ENCODE data around the gene TEX12.

Gene TEX12

GRCh38 chr11:112163875-112164685 lies 3.1 kb upstream of the TEX12 start, which contains the start of gene IL18:
Gene IL18, minus strand, starts transcription at chr11:112164094. Its CDS starts 9,041 bp downstream, at chr11:112155053.
- Histone ChIP-seq H3K4me1 (ENCODE audit: control insufficient read depth in 5 of 5, insufficient read depth in 5 of 5, low read length in 5 of 5) (peaks cover 0 to 23% (median 20%) of the 10 kb centered on the region in 5 donors), H3K9me3 (ENCODE audit: control insufficient read depth in 5 of 5, low read length in 5 of 5) (no peaks in the 10 kb centered on the region), H3K4me3 (ENCODE audit: low read depth in 1 of 5, low read length in 5 of 5) (peak within 1 kb of the TSS; percentile 8 to 53 (median 28)), H3K36me3 (ENCODE audit: control insufficient read depth in 5 of 5, insufficient read depth in 5 of 5, low read length in 5 of 5) (no peaks in the 10 kb centered on the region), H3K27me3 (ENCODE audit: control insufficient read depth in 5 of 5, insufficient read depth in 4 of 5, low read length in 5 of 5) (no peaks in the 10 kb centered on the region), H3K9ac (ENCODE audit: low read length in 5 of 5) (peak within 1 kb of the TSS in 1 of 5 donors; percentile 35), H3K27ac (ENCODE audit: low read depth, low read length) (no peak within 1 kb of the TSS)

DNA sequence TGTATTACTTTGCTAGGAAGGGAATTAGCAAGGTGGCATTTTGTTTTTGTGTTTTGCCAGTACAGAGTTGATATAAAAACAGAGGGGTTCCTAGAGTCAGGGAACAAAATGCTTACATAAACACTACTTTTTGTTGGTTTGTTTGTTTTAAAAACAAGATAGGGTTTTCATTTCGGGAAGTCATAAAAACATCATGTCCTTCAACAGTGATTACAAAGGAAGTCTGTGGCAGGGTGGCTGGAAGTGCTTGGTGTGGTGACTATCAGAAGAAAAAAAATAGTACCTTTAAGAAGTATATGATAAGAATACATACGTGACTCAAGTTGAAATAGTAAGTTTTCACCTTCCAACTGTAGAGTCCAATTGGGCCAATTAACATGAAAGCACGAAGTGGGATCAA lies 2.1 kb upstream of the TEX12 start:
- H3K36me3 ChIP-seq (ENCODE audit: control insufficient read depth in 5 of 5, insufficient read depth in 5 of 5, low read length in 5 of 5) = no peaks in the 10 kb centered on the region
- H3K9ac ChIP-seq (ENCODE audit: low read length in 5 of 5) = no peak overlapping the region
- no peak overlapping the region for H3K4me3 ChIP-seq (ENCODE audit: low read depth in 1 of 5, low read length in 5 of 5)
- H3K27me3 ChIP-seq (ENCODE audit: control insufficient read depth in 5 of 5, insufficient read depth in 4 of 5, low read length in 5 of 5) = no peaks in the 10 kb centered on the region
- H3K4me1 ChIP-seq (ENCODE audit: control insufficient read depth in 5 of 5, insufficient read depth in 5 of 5, low read length in 5 of 5) = peaks cover 0 to 23% (median 20%) of the 10 kb centered on the region in 5 donors
- no peaks in the 10 kb centered on the region for H3K9me3 ChIP-seq (ENCODE audit: control insufficient read depth in 5 of 5, low read length in 5 of 5)
- H3K27ac ChIP-seq (ENCODE audit: low read depth, low read length) = no peak overlapping the region

DNA sequence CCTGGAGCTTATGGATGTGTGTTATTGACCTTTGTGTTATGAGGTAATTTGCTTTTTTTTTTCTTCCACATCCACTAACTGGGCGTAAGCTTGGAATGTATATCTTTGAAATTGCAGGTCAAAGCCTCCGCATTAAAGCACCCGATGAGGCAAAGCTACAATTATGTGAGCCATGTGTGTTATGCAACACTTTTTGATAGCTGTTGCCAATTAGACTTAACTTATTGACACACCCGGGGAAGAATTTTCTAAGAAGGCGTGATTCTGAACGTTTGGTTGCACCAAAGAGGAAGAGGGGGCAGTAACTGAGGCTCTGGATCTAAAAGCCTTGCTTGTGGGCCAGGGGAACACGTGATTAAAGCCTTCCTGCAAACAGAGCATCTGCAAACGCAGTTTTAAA lies 610 bp upstream of the TEX12 start:
- H3K27ac ChIP-seq (ENCODE audit: low read depth, low read length) = no peak overlapping the region
- H3K4me3 ChIP-seq (ENCODE audit: low read depth in 1 of 5, low read length in 5 of 5) = peak overlapping the region in 2 of 5 donors; percentile 22 to 44
- peaks cover 0 to 14% (median 12%) of the 10 kb centered on the region in 5 donors for H3K4me1 ChIP-seq (ENCODE audit: control insufficient read depth in 5 of 5, insufficient read depth in 5 of 5, low read length in 5 of 5)
- no peaks in the 10 kb centered on the region for H3K9me3 ChIP-seq (ENCODE audit: control insufficient read depth in 5 of 5, low read length in 5 of 5)
- H3K36me3 ChIP-seq (ENCODE audit: control insufficient read depth in 5 of 5, insufficient read depth in 5 of 5, low read length in 5 of 5) = no peaks in the 10 kb centered on the region
- H3K9ac ChIP-seq (ENCODE audit: low read length in 5 of 5) = no peak overlapping the region
- no peaks in the 10 kb centered on the region for H3K27me3 ChIP-seq (ENCODE audit: control insufficient read depth in 5 of 5, insufficient read depth in 4 of 5, low read length in 5 of 5)

- Histone ChIP-seq H3K9me3 (ENCODE audit: control insufficient read depth in 5 of 5, low read length in 5 of 5) (no peaks in the 10 kb centered on the region), H3K4me3 (ENCODE audit: low read depth in 1 of 5, low read length in 5 of 5) (no peak overlapping the region), H3K27ac (ENCODE audit: low read depth, low read length) (no peak overlapping the region), H3K36me3 (ENCODE audit: control insufficient read depth in 5 of 5, insufficient read depth in 5 of 5, low read length in 5 of 5) (no peaks in the 10 kb centered on the region), H3K4me1 (ENCODE audit: control insufficient read depth in 5 of 5, insufficient read depth in 5 of 5, low read length in 5 of 5) (peaks cover 0 to 12% (median 6%) of the 10 kb centered on the region in 5 donors), H3K9ac (ENCODE audit: low read length in 5 of 5) (no peak overlapping the region), H3K27me3 (ENCODE audit: control insufficient read depth in 5 of 5, insufficient read depth in 4 of 5, low read length in 5 of 5) (no peaks in the 10 kb centered on the region)
Measured at GRCh38 chr11:112172362-112172994, 5.3 kb downstream of the TEX12 start.

- Histone ChIP-seq H3K4me3 (ENCODE audit: low read depth in 1 of 5, low read length in 5 of 5) (no peak overlapping the region), H3K27ac (ENCODE audit: low read depth, low read length) (no peak overlapping the region), H3K9ac (ENCODE audit: low read length in 5 of 5) (no peak overlapping the region), H3K4me1 (ENCODE audit: control insufficient read depth in 5 of 5, insufficient read depth in 5 of 5, low read length in 5 of 5) (peaks cover 0 to 12% (median 6%) of the 10 kb centered on the region in 5 donors), H3K27me3 (ENCODE audit: control insufficient read depth in 5 of 5, insufficient read depth in 4 of 5, low read length in 5 of 5) (no peaks in the 10 kb centered on the region), H3K36me3 (ENCODE audit: control insufficient read depth in 5 of 5, insufficient read depth in 5 of 5, low read length in 5 of 5) (no peaks in the 10 kb centered on the region), H3K9me3 (ENCODE audit: control insufficient read depth in 5 of 5, low read length in 5 of 5) (no peaks in the 10 kb centered on the region)
Measured at GRCh38 chr11:112173152-112173551, 6.0 kb downstream of the TEX12 start.

DNA sequence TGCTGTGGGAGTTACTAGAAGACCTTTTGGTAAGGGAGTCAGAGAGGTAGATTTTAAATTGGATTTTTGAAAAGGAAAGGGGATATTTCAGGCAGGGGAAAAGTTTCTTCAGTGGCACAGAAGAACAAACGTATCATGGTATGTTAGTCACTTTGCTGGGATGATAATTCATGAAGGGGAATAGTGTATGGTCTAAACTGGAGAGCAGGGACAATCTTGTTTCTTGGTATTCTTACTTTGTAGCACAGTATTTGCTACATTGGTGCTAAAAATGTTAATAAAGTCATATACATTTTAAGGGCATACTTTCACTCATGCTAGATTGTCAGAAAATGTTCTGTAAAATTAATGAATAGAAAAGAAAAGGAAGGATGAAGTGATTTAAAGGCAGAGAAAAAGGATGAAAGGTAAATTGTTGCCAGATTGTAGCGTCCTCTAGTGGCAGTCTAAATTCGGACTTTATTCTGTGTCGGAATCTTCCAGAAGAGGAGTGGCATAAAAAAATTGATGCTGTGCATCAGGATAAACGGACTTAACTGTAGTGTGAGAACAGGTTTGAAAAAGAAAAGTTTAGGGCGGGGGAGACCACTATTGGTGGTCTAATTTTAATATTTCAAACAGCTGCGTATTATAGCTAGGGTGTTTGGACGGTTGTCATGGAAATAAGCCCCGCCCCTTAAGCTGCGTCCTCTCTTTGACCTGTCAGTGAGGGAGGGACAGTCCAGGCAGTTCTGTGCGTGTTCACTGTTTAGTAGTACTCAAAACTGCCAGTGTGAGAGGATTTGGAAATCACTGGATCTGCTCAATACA lies 7.8 kb downstream of the TEX12 start, which contains the start of gene BCO2:
Gene BCO2, plus strand, starts transcription at position 724 of the 810 bp plus-strand sequence. CDS start 90 bp downstream, outside the sequence.
- peaks cover 0 to 12% (median 6%) of the 10 kb centered on the region in 5 donors for H3K4me1 ChIP-seq (ENCODE audit: control insufficient read depth in 5 of 5, insufficient read depth in 5 of 5, low read length in 5 of 5)
- H3K4me3 ChIP-seq (ENCODE audit: low read depth in 1 of 5, low read length in 5 of 5) = peak within 1 kb of the TSS; percentile 32 to 48 (median 46)
- H3K27me3 ChIP-seq (ENCODE audit: control insufficient read depth in 5 of 5, insufficient read depth in 4 of 5, low read length in 5 of 5) = no peaks in the 10 kb centered on the region
- H3K36me3 ChIP-seq (ENCODE audit: control insufficient read depth in 5 of 5, insufficient read depth in 5 of 5, low read length in 5 of 5) = no peaks in the 10 kb centered on the region
- no peaks in the 10 kb centered on the region for H3K9me3 ChIP-seq (ENCODE audit: control insufficient read depth in 5 of 5, low read length in 5 of 5)
- H3K9ac ChIP-seq (ENCODE audit: low read length in 5 of 5) = peak within 1 kb of the TSS in 3 of 5 donors; percentile 35 to 51 (median 51)
- peak within 1 kb of the TSS; percentile 1 for H3K27ac ChIP-seq (ENCODE audit: low read depth, low read length)

DNA sequence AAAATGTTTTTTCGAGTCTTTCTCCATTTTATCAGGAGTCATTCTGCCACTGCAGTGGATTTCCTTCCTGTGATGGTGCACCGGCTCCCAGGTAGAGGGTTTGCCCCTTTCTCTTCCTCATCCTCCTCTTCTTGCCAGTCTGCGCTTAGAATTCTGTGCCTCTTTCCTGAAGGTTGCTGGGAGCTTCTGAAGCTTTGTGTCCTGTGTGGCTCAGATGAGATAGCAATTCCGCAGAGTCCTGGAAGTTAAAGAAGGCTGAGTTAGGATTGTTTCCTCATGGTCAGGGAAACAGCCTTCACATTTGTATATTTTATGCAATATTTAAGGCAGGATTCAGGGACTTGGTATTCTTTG lies 8.4 kb downstream of the TEX12 start:
- Histone ChIP-seq H3K9ac (ENCODE audit: low read length in 5 of 5) (peak overlapping the region in 3 of 5 donors; percentile 35 to 51 (median 51)), H3K4me1 (ENCODE audit: control insufficient read depth in 5 of 5, insufficient read depth in 5 of 5, low read length in 5 of 5) (peaks cover 0 to 12% (median 6%) of the 10 kb centered on the region in 5 donors), H3K27me3 (ENCODE audit: control insufficient read depth in 5 of 5, insufficient read depth in 4 of 5, low read length in 5 of 5) (no peaks in the 10 kb centered on the region), H3K4me3 (ENCODE audit: low read depth in 1 of 5, low read length in 5 of 5) (peak overlapping the region; percentile 32 to 48 (median 46)), H3K27ac (ENCODE audit: low read depth, low read length) (peak overlapping the region; percentile 1), H3K9me3 (ENCODE audit: control insufficient read depth in 5 of 5, low read length in 5 of 5) (no peaks in the 10 kb centered on the region), H3K36me3 (ENCODE audit: control insufficient read depth in 5 of 5, insufficient read depth in 5 of 5, low read length in 5 of 5) (no peaks in the 10 kb centered on the region)

DNA sequence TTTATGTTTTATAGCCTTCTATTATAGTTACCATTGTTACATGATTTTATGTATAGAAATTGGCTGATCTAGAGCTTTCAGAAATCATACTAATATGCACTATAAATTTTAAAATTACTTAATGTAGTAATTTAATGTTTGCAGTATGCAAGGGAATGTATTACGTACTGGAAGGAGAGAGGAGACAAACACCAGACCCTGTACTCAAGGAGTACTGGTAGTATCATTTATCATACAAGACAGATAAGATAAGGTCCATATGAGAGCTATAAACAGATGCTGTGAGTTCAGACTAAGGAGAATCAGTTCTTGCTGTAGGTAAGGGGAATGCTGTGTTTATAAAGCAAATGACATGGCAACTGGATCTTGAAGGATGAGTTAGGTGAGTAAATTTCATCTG lies 8.9 kb downstream of the TEX12 start:
- no peak overlapping the region for H3K9ac ChIP-seq (ENCODE audit: low read length in 5 of 5)
- H3K9me3 ChIP-seq (ENCODE audit: control insufficient read depth in 5 of 5, low read length in 5 of 5) = no peaks in the 10 kb centered on the region
- no peak overlapping the region for H3K27ac ChIP-seq (ENCODE audit: low read depth, low read length)
- H3K4me1 ChIP-seq (ENCODE audit: control insufficient read depth in 5 of 5, insufficient read depth in 5 of 5, low read length in 5 of 5) = peaks cover 0 to 12% (median 6%) of the 10 kb centered on the region in 5 donors
- H3K4me3 ChIP-seq (ENCODE audit: low read depth in 1 of 5, low read length in 5 of 5) = no peak overlapping the region
- H3K27me3 ChIP-seq (ENCODE audit: control insufficient read depth in 5 of 5, insufficient read depth in 4 of 5, low read length in 5 of 5) = no peaks in the 10 kb centered on the region
- no peaks in the 10 kb centered on the region for H3K36me3 ChIP-seq (ENCODE audit: control insufficient read depth in 5 of 5, insufficient read depth in 5 of 5, low read length in 5 of 5)

DNA sequence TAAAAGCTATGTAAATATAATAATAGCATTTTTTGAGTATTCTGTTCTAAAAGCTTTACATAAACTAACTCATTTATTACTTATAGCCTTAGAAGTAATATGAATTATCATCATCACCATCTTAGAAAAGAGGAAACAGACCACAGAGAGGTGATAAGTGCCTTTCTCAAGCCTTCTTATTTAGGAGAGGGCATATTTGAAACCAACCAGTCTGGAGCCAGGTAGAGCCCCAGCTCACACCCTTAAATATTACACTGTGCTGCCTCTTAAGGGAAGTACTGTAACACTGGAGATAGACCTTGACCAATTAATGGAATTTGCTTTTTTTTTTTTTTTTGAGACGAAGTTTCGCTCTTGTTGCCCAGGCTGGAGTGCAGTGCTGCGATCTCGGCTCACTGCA lies 10.4 kb downstream of the TEX12 start:
- H3K27me3 ChIP-seq (ENCODE audit: control insufficient read depth in 5 of 5, insufficient read depth in 4 of 5, low read length in 5 of 5) = no peaks in the 10 kb centered on the region

More for the DNA sequence above, 10.4 kb downstream of the TEX12 start:
- Histone ChIP-seq H3K4me1 (ENCODE audit: control insufficient read depth in 5 of 5, insufficient read depth in 5 of 5, low read length in 5 of 5) (peaks cover 0 to 12% (median 6%) of the 10 kb centered on the region in 5 donors), H3K36me3 (ENCODE audit: control insufficient read depth in 5 of 5, insufficient read depth in 5 of 5, low read length in 5 of 5) (no peaks in the 10 kb centered on the region), H3K27ac (ENCODE audit: low read depth, low read length) (no peak overlapping the region), H3K9me3 (ENCODE audit: control insufficient read depth in 5 of 5, low read length in 5 of 5) (no peaks in the 10 kb centered on the region), H3K4me3 (ENCODE audit: low read depth in 1 of 5, low read length in 5 of 5) (no peak overlapping the region), H3K9ac (ENCODE audit: low read length in 5 of 5) (no peak overlapping the region)
